Fibroblast of skin of right quadriceps (primary cell): Measurements from ENCODE around the gene ANXA10.
"Not testable (repeated sequence)": the region's sequence is repeated elsewhere in the genome, so short reads cannot be mapped to it uniquely, and the experiment has no call there.

ENCODE experiments used
- DNase-seq: peaks from one replicate; pipeline ENCODE4 v3.0.0-alpha.2; 2013

Gene ANXA10

GRCh38 chr4:168119100-168119499, 26.8 kb downstream of the ANXA10 start:
- DNase-seq, result no peak

- DNase-seq, result no peak
These were observed 27.6 kb downstream of the ANXA10 start for GRCh38 chr4:168119890-168120289.

- no peak for DNase-seq
These were observed 28.5 kb downstream of the ANXA10 start for GRCh38 chr4:168120811-168121210.

- peak; percentile 85 for DNase-seq
These were observed 31.8 kb downstream of the ANXA10 start for GRCh38 chr4:168124008-168124641.

- no peak for DNase-seq
These were observed 34.6 kb downstream of the ANXA10 start for GRCh38 chr4:168126952-168127351.

GRCh38 chr4:168128601-168129000, 36.3 kb downstream of the ANXA10 start:
- no peak for DNase-seq

- no peak for DNase-seq
These were observed 36.9 kb downstream of the ANXA10 start for GRCh38 chr4:168129046-168129772.

- DNase-seq, result no peak
These were observed 37.5 kb downstream of the ANXA10 start for GRCh38 chr4:168129802-168130201.

DNA sequence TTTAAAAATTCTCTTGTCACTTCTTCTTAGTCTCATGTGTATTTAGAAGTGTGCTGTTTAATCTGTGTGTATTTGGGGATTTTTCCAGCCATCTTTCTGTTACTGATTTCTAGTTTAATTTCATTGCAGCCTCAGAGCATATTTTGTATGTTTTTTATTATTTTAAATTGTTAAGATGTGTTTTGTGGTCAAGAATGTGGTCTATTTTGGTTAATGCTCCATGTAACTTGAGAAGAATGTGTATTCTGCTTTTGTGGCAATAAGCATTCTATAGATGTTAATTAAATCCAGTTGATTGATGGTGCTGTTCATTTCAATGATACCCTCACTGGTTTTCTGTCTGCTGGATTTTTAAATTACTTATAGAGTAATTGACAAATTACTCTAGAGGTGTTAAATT, 38.9 kb downstream of the ANXA10 start:
- peak; percentile 70 for DNase-seq

GRCh38 chr4:168134651-168135050, 42.3 kb downstream of the ANXA10 start:
- DNase-seq, result no peak

- not testable (repeated sequence) for DNase-seq
These were observed 43.5 kb downstream of the ANXA10 start for GRCh38 chr4:168135860-168136259.

- peak; percentile 63 for DNase-seq
These were observed 45.4 kb downstream of the ANXA10 start for GRCh38 chr4:168137695-168138094.

DNA sequence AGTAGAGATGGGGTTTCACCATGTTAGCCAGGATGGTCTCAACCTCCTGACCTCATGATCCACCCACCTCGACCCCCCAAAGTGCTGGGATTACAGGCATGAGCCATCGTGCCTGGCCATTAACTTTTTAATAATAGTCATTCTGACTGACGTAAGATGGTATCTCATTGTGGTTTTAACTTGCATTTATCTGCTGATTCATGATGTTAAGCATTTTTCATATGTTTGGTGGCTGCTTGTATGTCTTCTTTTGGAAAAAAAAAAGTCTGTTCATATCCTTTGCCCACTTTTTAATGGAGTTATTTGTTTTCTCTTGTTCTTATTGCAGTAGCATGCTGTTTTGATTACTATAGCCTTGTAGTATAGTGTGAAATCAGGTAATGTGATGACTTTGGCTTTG, 45.8 kb downstream of the ANXA10 start:
- DNase-seq, result peak; percentile 94

DNA sequence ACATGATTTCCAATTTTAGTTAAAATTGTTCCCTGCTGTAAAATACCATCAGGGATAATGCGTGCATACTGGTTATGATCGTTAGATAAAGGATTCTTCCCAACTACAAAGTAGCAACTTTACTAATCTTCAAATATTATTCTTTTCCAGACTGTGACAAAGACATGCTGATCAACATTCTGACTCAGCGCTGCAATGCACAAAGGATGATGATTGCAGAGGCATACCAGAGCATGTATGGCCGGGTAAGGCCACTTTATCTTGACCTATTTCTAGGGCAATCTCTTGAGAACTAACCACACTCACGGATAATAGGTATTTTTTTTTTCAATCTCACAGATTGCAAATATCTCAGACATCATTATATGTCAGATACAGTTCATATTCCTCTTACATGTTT, 47.0 kb downstream of the ANXA10 start:
- DNase-seq, result peak; percentile 69

- DNase-seq, result no peak
These were observed 49.4 kb downstream of the ANXA10 start for GRCh38 chr4:168141733-168142132.

DNA sequence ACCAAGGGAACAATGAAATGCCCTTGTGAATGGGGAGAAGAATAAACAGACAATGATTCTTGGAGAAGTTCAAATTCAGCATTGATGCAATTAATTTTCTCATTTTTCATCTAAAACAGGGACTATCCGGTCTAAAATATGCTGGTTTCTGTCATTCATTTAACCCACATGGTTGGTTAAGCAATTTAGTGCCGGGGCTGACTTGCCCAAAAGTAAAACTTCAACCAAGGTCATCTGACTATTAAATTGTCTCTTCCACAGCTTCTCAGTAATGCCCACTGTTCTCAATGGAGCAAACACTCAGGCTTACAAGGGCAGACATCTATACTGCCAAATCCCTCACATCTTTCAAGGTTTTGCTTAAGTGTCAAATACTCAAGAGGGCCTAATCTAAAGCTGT, 51.3 kb downstream of the ANXA10 start:
- DNase-seq, result no peak

DNA sequence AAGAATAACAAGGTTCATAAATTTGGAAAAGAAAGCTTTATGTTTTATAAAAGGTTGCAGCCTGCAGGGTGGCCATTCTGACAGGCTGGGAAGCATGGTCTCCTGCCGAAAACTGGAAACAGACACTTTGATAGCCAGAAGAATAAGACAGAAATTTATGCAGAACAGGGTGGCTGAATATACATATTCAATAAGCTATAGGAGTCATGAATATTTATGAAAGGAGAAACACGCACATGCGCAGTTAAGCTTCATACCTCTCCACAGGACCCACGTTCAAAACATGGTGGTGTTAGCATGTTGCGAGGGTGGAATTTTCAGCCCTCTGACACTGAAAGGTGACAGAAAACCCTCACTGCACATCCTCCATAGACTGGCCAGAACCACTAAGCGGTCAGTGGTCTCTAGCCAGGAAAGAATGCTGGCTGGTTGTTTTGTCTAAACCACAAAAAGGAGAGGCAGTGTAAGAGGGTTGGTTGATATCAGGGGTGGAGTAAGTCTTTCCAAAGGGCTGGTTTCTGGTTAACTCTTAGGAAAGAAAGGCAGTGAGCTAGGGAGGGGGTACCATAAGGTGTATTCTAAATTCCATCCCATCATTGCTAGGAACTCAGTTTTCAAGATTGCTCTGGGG, 58.2 kb downstream of the ANXA10 start:
- DNase-seq, result no peak

DNA sequence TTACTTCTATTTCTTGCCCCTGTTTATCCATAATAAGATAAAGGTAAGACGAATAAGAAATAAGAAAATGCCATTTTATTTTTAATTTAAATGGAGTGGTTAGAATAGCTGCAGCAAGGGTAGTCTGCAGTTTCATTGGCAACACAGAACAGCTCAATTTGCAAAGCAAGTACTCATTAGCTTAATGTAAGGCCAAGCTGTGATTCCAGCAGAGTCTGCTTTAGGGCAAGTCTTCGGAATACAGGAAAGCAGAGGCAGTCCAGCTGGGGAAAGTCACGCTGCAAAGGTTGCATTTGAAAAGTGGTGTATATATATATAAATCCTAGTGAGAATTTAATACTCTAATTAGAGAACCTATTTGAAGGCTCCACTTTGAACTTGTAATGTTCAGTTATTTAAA, 59.0 kb downstream of the ANXA10 start:
- no peak for DNase-seq

DNA sequence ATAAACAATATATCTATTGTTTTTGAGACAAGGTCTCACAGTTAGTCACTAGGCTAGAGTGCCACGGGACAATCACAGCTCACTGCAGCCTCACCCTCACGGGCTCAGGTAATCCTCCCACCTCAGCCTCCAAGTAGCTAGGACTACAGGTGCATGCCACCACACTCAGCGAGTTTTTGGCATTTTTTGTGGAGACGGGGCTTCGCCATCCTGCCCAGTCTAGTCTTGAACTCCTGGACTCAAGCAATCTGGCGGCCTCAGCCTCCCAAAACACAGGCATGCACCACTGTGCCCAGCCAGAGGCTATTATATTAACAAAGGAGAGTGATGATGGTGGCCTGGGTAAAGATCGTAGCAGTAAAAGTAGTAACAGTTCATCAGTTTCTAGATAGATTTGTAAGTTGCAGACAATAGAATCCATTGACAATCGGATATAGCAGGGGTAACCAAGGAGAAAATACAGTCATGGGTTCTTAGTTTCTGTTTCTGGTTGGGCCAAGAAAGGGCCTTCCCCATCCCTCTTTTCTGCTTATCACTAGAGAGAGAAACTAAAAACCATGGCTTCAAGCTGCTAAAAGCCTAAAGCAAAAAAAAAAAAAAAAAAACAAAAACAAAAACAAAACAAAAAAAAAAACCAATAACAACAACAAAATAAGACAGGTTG, 60.6 kb downstream of the ANXA10 start:
- DNase-seq, result no peak

- peak; percentile 79 for DNase-seq
These were observed 61.5 kb downstream of the ANXA10 start for GRCh38 chr4:168153596-168154440.

DNA sequence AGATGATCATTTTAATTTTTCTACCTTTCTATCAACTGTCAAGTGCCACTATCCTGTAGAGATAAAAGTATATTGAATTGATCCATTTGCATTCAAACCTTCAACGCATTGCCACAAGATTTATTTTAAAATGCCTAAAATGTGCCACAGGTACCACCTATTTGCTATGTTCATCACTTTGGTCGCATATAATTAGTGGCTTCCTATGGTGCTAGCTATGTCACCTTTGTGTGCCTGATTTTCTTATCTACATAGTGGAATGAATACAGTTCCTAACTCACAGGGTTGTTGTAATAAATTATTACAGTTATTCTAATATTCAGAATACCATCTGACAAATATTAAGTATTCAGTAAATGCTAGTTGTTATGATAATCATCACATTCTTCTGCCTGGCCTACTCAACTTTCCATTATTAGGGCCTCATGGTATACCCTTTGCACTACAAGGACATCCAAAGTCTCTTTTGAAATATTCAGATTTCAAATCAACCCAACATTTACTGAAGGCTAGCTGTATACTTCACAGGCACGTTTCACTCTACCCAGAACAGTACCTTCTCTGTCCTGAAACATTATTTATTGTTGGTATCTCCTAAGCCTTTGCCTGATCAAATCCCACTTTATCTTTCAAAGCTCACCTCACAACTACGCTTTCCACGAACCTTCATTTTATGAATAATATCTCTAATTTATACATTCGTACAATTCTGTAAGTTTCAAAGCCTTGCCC, 62.4 kb downstream of the ANXA10 start:
- DNase-seq, result no peak

DNA sequence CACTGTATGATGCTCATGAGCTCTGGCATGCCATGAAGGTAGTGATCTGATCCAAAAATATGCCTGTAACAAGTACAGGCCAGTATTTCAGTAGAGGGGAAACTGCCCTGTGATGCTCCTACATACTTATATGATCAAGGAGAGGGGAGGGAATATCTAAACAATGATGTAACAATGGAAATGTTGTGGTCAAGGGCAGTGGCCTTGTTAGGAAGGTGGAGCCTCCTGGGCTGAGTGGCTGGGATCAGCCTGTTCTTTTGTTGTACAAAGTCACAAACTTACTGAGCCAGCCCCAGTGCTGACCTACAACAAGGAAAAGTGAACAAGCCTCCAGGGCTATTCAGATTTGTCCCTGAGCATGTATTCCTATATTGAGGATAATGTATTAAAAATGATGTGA, 70.3 kb downstream of the ANXA10 start:
- peak; percentile 22 for DNase-seq
